Neural cell (in vitro differentiated cells): Measurements from ENCODE around the gene GSG1L. TPM values are rescaled to one million over a fixed set of nuclear protein-coding genes. Genes with fewer than 3 reads are reported as not detected.
A peak's percentile ranks its signal among the peaks of the same experiment; 100 is the strongest.

Experiments used
- H2AFZ ChIP-seq: fragments of 200-600, 300-800 bp; sonication (generic), shearing (Covaris generic); 2 replicates; pipeline ENCODE4 v1.6.0; 2014; ENCODE audit warnings: low read depth, mild to moderate bottlenecking, antibody characterized with exemption, low read length, moderate library complexity
- H3F3A ChIP-seq: fragments of 200-600 bp; shearing (Covaris generic); 2 replicates; pipeline ENCODE4 v1.6.1; 2016; ENCODE audit warnings: mild to moderate bottlenecking, moderate library complexity, mixed read lengths, antibody characterized with exemption, low read length; ENCODE audit not compliant: insufficient read depth, poor library complexity, severe bottlenecking
- H3K27ac ChIP-seq: fragments of 200-600, 300-800 bp; sonication (generic), shearing (Covaris generic); 2 replicates; pipeline ENCODE4 v1.5.1; 2014; ENCODE audit warnings: mild to moderate bottlenecking, low read length, moderate library complexity
- H3K27me3 ChIP-seq: fragments of 300-800, 200-600 bp; sonication (generic), shearing (Covaris generic); 2 replicates; pipeline ENCODE4 v1.6.0; 2014; ENCODE audit warnings: mild to moderate bottlenecking, low read depth, low read length, moderate library complexity; ENCODE audit not compliant: insufficient read depth
- H3K36me3 ChIP-seq: fragments of 300-800, 200-600 bp; sonication (generic), shearing (Covaris generic); 2 replicates; pipeline ENCODE4 v1.5.1; 2014; ENCODE audit warnings: mild to moderate bottlenecking, antibody characterized with exemption, low read length, moderate library complexity; ENCODE audit not compliant: insufficient read depth
- H3K4me2 ChIP-seq: fragments of 300-800, 200-600 bp; sonication (generic), shearing (Covaris generic); 2 replicates; pipeline ENCODE4 v1.6.0; 2014; ENCODE audit warnings: mild to moderate bottlenecking, low read length
- H3K4me3 ChIP-seq: fragments of 300-800, 200-600 bp; sonication (generic), shearing (Covaris generic); 2 replicates; pipeline ENCODE4 v1.5.1; 2014; ENCODE audit warnings: mild to moderate bottlenecking, low read length, moderate library complexity
- H3K79me2 ChIP-seq: fragments of 200-600 bp; shearing (Covaris generic); replicated peaks from 2 replicates; pipeline ENCODE4 v1.6.0; 2014; ENCODE audit warnings: mild to moderate bottlenecking, low read length, moderate library complexity; ENCODE audit not compliant: insufficient read depth
- H3K9ac ChIP-seq: fragments of 300-800, 200-600 bp; sonication (generic), shearing (Covaris generic); 2 replicates; pipeline ENCODE4 v1.6.1; 2016; ENCODE audit warnings: mild to moderate bottlenecking, low read length, mixed read lengths
- H3K9me2 ChIP-seq: fragments of 200-600 bp; shearing (Covaris generic); 2 replicates; pipeline ENCODE4 v1.6.1; 2016; ENCODE audit warnings: mild to moderate bottlenecking, low read length, mixed read lengths; ENCODE audit not compliant: insufficient read depth
- H3K9me3 ChIP-seq: fragments of 200-600, 300-800 bp; sonication (generic), shearing (Covaris generic); 2 replicates; pipeline ENCODE4 v1.6.1; 2016; ENCODE audit warnings: mild to moderate bottlenecking, mixed run types, low read length, moderate library complexity, mixed read lengths
- H4K20me1 ChIP-seq: fragments of 200-600 bp; shearing (Covaris generic); 2 replicates; pipeline ENCODE4 v1.6.1; 2016; ENCODE audit warnings: mild to moderate bottlenecking, mixed run types; ENCODE audit not compliant: insufficient read depth
- EP300 ChIP-seq: fragments of 450-650 bp; conservative IDR thresholded peaks from 2 replicates; pipeline ENCODE4 v1.6.1; 2014; ENCODE audit warnings: antibody characterized with exemption, mild to moderate bottlenecking, moderate library complexity; ENCODE audit not compliant: poor library complexity, severe bottlenecking
- EZH2 ChIP-seq: fragments of 200-600, 300-800 bp; shearing (Covaris generic), sonication (generic); IDR thresholded peaks from 2 replicates; pipeline ENCODE4 v1.6.1; 2014; ENCODE audit warnings: antibody characterized with exemption, low read length, borderline replicate concordance, mild to moderate bottlenecking; ENCODE audit not compliant: insufficient read depth, poor library complexity, severe bottlenecking
- MXI1 ChIP-seq: fragments of 450-650 bp; conservative IDR thresholded peaks from 2 replicates; pipeline ENCODE4 v1.6.1; 2014; ENCODE audit warnings: antibody characterized with exemption, mild to moderate bottlenecking; ENCODE audit not compliant: poor library complexity, severe bottlenecking
- POLR2AphosphoS5 ChIP-seq: IDR thresholded peaks from 2 replicates; pipeline ENCODE4 v1.6.1; 2012
- RAD21 ChIP-seq: fragments of 450-650 bp; conservative IDR thresholded peaks from 2 replicates; pipeline ENCODE4 v1.6.1; 2014; ENCODE audit warnings: antibody characterized with exemption, mild to moderate bottlenecking, moderate library complexity
- SMC3 ChIP-seq: fragments of 450-650 bp; conservative IDR thresholded peaks from 2 replicates; pipeline ENCODE4 v1.6.1; 2014; ENCODE audit warnings: antibody characterized with exemption, mild to moderate bottlenecking, moderate library complexity; ENCODE audit not compliant: poor library complexity
- TAF1 ChIP-seq: IDR thresholded peaks from 2 replicates; pipeline ENCODE4 v1.6.1; 2012; ENCODE audit warnings: low read depth
- polyA plus RNA-seq: library from polyadenylated mRNA; depleted of rRNA; stranded (reverse); fragments of >200 nt; gene quantifications from 2 replicates; pipeline ENCODE4 v1.2.3, GENCODE V29; 2014
- TF ChIP-seq, protein P1 (sequence below): fragments of 450-650 bp; IDR thresholded peaks from 2 replicates; pipeline ENCODE4 v1.5.1; 2014; ENCODE audit warnings: antibody characterized with exemption, mild to moderate bottlenecking, moderate library complexity; ENCODE audit not compliant: poor library complexity, severe bottlenecking
- TF ChIP-seq, protein P2 (sequence below): IDR thresholded peaks from 2 replicates; pipeline ENCODE4 v1.6.1; 2012; ENCODE audit warnings: borderline replicate concordance

The GSG1L gene
- polyA plus RNA-seq, 1 donor from 2014 or later, result 0.85 TPM

DNA sequence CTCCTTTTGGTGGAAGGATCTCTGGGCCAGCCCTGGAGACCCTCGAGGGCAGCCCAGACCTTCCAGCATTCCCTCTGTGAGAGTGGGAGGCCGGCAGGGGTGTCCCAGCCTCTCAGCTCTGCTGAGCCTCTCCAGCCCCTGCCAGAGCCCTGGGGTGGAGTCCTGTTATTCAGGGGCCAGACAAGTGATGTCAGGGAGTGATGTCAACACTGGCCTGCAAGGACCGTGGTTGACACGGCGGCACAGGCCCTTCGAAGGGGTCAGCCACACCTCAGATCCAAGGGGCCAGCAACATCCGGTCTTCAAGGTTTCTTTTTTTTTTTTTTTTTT, 282.4 kb downstream of the GSG1L start:
- Histone ChIP-seq H3K9ac (no peak overlapping the region), H3K36me3 (no peaks in the 10 kb centered on the region), H3K27ac (no peak overlapping the region), H3K9me2 (no peaks in the 10 kb centered on the region), H3K4me3 (no peak overlapping the region), H2AFZ (no peak overlapping the region), H3K27me3 (no peaks in the 10 kb centered on the region), H3K4me2 (no peak overlapping the region), H3K79me2 (no peaks in the 10 kb centered on the region), H4K20me1 (no peaks in the 10 kb centered on the region), H3F3A (no peaks in the 10 kb centered on the region), H3K9me3 (no peaks in the 10 kb centered on the region)
- TF ChIP-seq RAD21 (no peak), EZH2 (no peak), SMC3 (no peak), MXI1 (no peak)
- TF ChIP-seq, protein P1, sequence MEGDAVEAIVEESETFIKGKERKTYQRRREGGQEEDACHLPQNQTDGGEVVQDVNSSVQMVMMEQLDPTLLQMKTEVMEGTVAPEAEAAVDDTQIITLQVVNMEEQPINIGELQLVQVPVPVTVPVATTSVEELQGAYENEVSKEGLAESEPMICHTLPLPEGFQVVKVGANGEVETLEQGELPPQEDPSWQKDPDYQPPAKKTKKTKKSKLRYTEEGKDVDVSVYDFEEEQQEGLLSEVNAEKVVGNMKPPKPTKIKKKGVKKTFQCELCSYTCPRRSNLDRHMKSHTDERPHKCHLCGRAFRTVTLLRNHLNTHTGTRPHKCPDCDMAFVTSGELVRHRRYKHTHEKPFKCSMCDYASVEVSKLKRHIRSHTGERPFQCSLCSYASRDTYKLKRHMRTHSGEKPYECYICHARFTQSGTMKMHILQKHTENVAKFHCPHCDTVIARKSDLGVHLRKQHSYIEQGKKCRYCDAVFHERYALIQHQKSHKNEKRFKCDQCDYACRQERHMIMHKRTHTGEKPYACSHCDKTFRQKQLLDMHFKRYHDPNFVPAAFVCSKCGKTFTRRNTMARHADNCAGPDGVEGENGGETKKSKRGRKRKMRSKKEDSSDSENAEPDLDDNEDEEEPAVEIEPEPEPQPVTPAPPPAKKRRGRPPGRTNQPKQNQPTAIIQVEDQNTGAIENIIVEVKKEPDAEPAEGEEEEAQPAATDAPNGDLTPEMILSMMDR, result no peak

DNA sequence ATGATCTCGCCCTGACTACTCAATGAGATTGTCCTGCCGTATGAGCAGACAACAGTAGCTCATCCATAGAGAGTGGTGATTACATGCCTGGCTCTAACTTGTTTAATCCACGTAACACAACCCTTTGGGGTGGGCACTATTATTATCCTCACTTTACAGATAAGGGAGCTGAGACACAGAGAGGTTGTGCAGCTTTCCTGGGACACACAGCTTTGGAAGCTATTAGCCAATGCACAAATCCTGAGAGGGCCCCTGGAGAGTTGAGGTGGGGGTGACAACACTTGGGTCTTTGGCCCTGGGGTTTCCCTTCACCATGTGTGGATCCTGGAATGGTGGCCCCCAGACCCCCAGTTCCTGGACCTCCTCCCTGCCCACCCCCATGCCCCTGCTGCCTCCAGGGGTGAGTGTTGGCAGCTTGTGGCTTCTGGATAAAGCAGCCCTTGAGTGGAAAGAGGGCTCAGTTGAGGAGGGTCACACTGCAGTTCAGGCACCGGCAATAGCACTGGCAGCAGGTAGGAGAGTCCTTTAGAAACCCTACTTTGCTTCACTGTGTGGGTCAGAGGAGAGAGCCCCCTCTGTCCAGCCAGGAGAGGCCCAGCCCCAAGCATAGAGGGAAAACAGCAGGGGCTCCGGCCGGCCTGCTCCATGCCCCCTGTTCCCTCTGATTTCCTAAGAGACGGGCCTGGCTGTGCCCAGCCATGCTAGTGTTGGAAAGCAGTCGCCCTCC, 282.9 kb downstream of the GSG1L start:
- no peak overlapping the region for H3K4me3 ChIP-seq
- H3K79me2 ChIP-seq, result no peaks in the 10 kb centered on the region
- no peaks in the 10 kb centered on the region for H4K20me1 ChIP-seq
- no peaks in the 10 kb centered on the region for H3K27me3 ChIP-seq
- no peak overlapping the region for H3K4me2 ChIP-seq
- no peaks in the 10 kb centered on the region for H3K36me3 ChIP-seq
- no peak overlapping the region for H3K27ac ChIP-seq
- no peak overlapping the region for H2AFZ ChIP-seq
- no peak overlapping the region for H3K9ac ChIP-seq
- H3F3A ChIP-seq, result no peaks in the 10 kb centered on the region
- no peaks in the 10 kb centered on the region for H3K9me2 ChIP-seq
- no peaks in the 10 kb centered on the region for H3K9me3 ChIP-seq
- TF ChIP-seq MXI1 (no peak), SMC3 (no peak), POLR2AphosphoS5 (no peak), EP300 (no peak)

DNA sequence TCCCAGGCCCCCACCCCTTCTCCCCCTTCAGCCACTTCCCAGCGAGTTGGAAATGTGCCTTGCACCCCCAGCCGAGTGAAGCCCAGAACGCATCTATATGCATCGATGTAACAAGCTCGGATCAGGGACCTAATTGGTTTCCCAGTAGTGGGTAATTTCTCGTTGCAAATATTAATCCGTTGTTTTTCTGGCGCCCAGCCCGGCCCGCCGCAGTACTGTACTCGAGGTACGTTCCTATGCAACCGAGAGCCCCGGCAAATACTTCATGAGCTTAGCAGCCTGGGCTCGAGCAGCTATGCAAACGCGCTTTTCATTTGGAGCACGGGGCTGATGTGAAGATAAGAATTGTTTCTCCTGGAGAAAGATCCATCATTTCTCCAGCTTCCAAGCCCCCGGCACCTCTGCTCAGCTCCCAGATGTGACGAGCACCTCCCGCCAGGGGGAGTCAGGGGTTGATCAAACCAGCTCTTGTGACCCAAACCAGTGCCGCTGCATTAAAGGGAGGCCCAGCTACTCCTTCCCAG, 283.8 kb downstream of the GSG1L start:
- no peak overlapping the region for H3K9ac ChIP-seq
- no peak overlapping the region for H2AFZ ChIP-seq
- H3F3A ChIP-seq, result no peaks in the 10 kb centered on the region
- H3K4me2 ChIP-seq, result no peak overlapping the region
- no peaks in the 10 kb centered on the region for H3K27me3 ChIP-seq
- H3K79me2 ChIP-seq, result no peaks in the 10 kb centered on the region
- H3K9me2 ChIP-seq, result no peaks in the 10 kb centered on the region
- no peaks in the 10 kb centered on the region for H4K20me1 ChIP-seq
- H3K9me3 ChIP-seq, result no peaks in the 10 kb centered on the region
- H3K4me3 ChIP-seq, result no peak overlapping the region
- no peaks in the 10 kb centered on the region for H3K36me3 ChIP-seq
- TF ChIP-seq SMC3, result peak; percentile 61
- TF ChIP-seq EZH2, result no peak
- TF ChIP-seq TAF1, result no peak
- TF ChIP-seq, protein P2, sequence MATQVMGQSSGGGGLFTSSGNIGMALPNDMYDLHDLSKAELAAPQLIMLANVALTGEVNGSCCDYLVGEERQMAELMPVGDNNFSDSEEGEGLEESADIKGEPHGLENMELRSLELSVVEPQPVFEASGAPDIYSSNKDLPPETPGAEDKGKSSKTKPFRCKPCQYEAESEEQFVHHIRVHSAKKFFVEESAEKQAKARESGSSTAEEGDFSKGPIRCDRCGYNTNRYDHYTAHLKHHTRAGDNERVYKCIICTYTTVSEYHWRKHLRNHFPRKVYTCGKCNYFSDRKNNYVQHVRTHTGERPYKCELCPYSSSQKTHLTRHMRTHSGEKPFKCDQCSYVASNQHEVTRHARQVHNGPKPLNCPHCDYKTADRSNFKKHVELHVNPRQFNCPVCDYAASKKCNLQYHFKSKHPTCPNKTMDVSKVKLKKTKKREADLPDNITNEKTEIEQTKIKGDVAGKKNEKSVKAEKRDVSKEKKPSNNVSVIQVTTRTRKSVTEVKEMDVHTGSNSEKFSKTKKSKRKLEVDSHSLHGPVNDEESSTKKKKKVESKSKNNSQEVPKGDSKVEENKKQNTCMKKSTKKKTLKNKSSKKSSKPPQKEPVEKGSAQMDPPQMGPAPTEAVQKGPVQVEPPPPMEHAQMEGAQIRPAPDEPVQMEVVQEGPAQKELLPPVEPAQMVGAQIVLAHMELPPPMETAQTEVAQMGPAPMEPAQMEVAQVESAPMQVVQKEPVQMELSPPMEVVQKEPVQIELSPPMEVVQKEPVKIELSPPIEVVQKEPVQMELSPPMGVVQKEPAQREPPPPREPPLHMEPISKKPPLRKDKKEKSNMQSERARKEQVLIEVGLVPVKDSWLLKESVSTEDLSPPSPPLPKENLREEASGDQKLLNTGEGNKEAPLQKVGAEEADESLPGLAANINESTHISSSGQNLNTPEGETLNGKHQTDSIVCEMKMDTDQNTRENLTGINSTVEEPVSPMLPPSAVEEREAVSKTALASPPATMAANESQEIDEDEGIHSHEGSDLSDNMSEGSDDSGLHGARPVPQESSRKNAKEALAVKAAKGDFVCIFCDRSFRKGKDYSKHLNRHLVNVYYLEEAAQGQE, result no peak
- TF ChIP-seq RAD21, result peak; percentile 51
- TF ChIP-seq, protein P1, result peak; percentile 54
- no peak for TF ChIP-seq EP300
- TF ChIP-seq POLR2AphosphoS5, result no peak
- no peak for TF ChIP-seq MXI1
- H3K27ac ChIP-seq, result no peak overlapping the region
